K562 (cell line): Measurements from ENCODE around the gene AQP9.

ENCODE experiments used
- FIP1L1 ChIP-seq: fragments of 200-400 bp; formaldehyde crosslinking; IDR thresholded peaks from 2 replicates; pipeline ENCODE4 v1.6.1; 2018; ENCODE audit warnings: mild to moderate bottlenecking, low read depth, low read length; ENCODE audit not compliant: poor library complexity, severe bottlenecking
- TF ChIP-seq, protein P1 (sequence below): fragments of 250-450 bp; sonication (Bioruptor Pico); IDR thresholded peaks from 2 replicates; pipeline ENCODE4 v1.9.0; 2021; ENCODE audit warnings: mild to moderate bottlenecking
- TF ChIP-seq, protein P2 (sequence below): fragments of 200-600 bp; sonication (generic); IDR thresholded peaks from one replicate; pipeline ENCODE4 v1.6.1; 2012; ENCODE audit warnings: mild to moderate bottlenecking, low read depth, low read length, inconsistent platforms
- TF ChIP-seq, protein P3 (sequence below), 3 experiments: IDR thresholded peaks in 2 of 3; conservative IDR thresholded peaks in 1 of 3; 2 replicates each; pipeline ENCODE4 v1.5.1; 2011 to 2012; ENCODE audit warnings: low read length in 3 of 3, mild to moderate bottlenecking in 3 of 3, control low read depth in 2 of 3, improper control_type of control experiment in 1 of 3, inconsistent platforms in 1 of 3, low read depth in 1 of 3, mixed read lengths in 1 of 3, moderate library complexity in 1 of 3; ENCODE audit not compliant: insufficient read depth in 2 of 3

DNA sequence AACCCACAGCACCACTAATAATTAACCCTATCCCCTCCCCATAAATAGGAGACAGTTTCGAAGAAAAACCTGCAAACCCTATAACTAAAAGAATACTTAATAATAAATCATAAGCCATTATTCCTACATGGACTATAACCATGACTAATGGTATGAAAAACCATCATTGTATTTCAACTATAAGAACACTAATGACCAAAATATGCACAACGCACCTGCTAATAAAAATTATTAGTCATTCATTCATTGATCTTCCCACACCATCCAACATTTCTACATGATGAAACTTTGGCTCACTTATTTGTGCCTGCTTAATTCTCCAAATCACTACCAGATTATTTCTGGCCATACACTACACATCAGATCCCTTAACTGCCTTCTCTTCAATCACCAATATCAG is 16.6 kb downstream of the AQP9 start:
- TF ChIP-seq, protein P1, sequence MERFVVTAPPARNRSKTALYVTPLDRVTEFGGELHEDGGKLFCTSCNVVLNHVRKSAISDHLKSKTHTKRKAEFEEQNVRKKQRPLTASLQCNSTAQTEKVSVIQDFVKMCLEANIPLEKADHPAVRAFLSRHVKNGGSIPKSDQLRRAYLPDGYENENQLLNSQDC (CRISPR knock-in tag): no peak
- TF ChIP-seq, protein P2, sequence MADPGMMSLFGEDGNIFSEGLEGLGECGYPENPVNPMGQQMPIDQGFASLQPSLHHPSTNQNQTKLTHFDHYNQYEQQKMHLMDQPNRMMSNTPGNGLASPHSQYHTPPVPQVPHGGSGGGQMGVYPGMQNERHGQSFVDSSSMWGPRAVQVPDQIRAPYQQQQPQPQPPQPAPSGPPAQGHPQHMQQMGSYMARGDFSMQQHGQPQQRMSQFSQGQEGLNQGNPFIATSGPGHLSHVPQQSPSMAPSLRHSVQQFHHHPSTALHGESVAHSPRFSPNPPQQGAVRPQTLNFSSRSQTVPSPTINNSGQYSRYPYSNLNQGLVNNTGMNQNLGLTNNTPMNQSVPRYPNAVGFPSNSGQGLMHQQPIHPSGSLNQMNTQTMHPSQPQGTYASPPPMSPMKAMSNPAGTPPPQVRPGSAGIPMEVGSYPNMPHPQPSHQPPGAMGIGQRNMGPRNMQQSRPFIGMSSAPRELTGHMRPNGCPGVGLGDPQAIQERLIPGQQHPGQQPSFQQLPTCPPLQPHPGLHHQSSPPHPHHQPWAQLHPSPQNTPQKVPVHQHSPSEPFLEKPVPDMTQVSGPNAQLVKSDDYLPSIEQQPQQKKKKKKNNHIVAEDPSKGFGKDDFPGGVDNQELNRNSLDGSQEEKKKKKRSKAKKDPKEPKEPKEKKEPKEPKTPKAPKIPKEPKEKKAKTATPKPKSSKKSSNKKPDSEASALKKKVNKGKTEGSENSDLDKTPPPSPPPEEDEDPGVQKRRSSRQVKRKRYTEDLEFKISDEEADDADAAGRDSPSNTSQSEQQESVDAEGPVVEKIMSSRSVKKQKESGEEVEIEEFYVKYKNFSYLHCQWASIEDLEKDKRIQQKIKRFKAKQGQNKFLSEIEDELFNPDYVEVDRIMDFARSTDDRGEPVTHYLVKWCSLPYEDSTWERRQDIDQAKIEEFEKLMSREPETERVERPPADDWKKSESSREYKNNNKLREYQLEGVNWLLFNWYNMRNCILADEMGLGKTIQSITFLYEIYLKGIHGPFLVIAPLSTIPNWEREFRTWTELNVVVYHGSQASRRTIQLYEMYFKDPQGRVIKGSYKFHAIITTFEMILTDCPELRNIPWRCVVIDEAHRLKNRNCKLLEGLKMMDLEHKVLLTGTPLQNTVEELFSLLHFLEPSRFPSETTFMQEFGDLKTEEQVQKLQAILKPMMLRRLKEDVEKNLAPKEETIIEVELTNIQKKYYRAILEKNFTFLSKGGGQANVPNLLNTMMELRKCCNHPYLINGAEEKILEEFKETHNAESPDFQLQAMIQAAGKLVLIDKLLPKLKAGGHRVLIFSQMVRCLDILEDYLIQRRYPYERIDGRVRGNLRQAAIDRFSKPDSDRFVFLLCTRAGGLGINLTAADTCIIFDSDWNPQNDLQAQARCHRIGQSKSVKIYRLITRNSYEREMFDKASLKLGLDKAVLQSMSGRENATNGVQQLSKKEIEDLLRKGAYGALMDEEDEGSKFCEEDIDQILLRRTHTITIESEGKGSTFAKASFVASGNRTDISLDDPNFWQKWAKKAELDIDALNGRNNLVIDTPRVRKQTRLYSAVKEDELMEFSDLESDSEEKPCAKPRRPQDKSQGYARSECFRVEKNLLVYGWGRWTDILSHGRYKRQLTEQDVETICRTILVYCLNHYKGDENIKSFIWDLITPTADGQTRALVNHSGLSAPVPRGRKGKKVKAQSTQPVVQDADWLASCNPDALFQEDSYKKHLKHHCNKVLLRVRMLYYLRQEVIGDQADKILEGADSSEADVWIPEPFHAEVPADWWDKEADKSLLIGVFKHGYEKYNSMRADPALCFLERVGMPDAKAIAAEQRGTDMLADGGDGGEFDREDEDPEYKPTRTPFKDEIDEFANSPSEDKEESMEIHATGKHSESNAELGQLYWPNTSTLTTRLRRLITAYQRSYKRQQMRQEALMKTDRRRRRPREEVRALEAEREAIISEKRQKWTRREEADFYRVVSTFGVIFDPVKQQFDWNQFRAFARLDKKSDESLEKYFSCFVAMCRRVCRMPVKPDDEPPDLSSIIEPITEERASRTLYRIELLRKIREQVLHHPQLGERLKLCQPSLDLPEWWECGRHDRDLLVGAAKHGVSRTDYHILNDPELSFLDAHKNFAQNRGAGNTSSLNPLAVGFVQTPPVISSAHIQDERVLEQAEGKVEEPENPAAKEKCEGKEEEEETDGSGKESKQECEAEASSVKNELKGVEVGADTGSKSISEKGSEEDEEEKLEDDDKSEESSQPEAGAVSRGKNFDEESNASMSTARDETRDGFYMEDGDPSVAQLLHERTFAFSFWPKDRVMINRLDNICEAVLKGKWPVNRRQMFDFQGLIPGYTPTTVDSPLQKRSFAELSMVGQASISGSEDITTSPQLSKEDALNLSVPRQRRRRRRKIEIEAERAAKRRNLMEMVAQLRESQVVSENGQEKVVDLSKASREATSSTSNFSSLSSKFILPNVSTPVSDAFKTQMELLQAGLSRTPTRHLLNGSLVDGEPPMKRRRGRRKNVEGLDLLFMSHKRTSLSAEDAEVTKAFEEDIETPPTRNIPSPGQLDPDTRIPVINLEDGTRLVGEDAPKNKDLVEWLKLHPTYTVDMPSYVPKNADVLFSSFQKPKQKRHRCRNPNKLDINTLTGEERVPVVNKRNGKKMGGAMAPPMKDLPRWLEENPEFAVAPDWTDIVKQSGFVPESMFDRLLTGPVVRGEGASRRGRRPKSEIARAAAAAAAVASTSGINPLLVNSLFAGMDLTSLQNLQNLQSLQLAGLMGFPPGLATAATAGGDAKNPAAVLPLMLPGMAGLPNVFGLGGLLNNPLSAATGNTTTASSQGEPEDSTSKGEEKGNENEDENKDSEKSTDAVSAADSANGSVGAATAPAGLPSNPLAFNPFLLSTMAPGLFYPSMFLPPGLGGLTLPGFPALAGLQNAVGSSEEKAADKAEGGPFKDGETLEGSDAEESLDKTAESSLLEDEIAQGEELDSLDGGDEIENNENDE: no peak
- TF ChIP-seq FIP1L1: no peak
- TF ChIP-seq, protein P3, sequence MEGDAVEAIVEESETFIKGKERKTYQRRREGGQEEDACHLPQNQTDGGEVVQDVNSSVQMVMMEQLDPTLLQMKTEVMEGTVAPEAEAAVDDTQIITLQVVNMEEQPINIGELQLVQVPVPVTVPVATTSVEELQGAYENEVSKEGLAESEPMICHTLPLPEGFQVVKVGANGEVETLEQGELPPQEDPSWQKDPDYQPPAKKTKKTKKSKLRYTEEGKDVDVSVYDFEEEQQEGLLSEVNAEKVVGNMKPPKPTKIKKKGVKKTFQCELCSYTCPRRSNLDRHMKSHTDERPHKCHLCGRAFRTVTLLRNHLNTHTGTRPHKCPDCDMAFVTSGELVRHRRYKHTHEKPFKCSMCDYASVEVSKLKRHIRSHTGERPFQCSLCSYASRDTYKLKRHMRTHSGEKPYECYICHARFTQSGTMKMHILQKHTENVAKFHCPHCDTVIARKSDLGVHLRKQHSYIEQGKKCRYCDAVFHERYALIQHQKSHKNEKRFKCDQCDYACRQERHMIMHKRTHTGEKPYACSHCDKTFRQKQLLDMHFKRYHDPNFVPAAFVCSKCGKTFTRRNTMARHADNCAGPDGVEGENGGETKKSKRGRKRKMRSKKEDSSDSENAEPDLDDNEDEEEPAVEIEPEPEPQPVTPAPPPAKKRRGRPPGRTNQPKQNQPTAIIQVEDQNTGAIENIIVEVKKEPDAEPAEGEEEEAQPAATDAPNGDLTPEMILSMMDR (IDR thresholded peaks at IDR 0.05 in 2 of 3, conservative IDR thresholded peaks at IDR 0.05 in 1 of 3; ENCODE audit: insufficient read depth in 2 of 3, low read depth in 1 of 3, low read length in 3 of 3): no peak
